K562 (cell line): ENCODE data around the gene ERO1B. TPM values are rescaled to one million over a fixed set of nuclear protein-coding genes. Genes with fewer than 3 reads are reported as not detected.

Experiments
- FOXP1 ChIP-seq: sonication (generic); formaldehyde crosslinking; IDR thresholded peaks from 2 replicates; pipeline ENCODE4 v1.8.0; 2022; ENCODE audit warnings: mild to moderate bottlenecking, missing genetic modification reagents
- HMGXB4 ChIP-seq: sonication (generic); formaldehyde crosslinking; IDR thresholded peaks from 2 replicates; pipeline ENCODE4 v1.8.1; 2023; ENCODE audit warnings: mild to moderate bottlenecking, missing genetic modification reagents
- NKRF ChIP-seq: fragments of 450-650 bp; IDR thresholded peaks from 2 replicates; pipeline ENCODE4 v1.6.1; 2016; ENCODE audit warnings: borderline replicate concordance
- PML ChIP-seq: IDR thresholded peaks from 2 replicates; pipeline ENCODE4 v1.6.1; 2012; ENCODE audit warnings: low read length, inconsistent platforms
- PRPF4 ChIP-seq: fragments of 200-400 bp; formaldehyde crosslinking; IDR thresholded peaks from one replicate; pipeline ENCODE4 v1.6.1; 2017; ENCODE audit warnings: low read length, low read depth, mild to moderate bottlenecking; ENCODE audit not compliant: insufficient read depth, poor library complexity, severe bottlenecking
- SMAD4 ChIP-seq: fragments of 250-450 bp; sonication (Bioruptor Pico); conservative IDR thresholded peaks from 2 replicates; pipeline ENCODE4 v1.8.0; 2021; ENCODE audit warnings: inconsistent platforms, mild to moderate bottlenecking, moderate library complexity
- SRSF9 ChIP-seq: fragments of 200-400 bp; formaldehyde crosslinking; IDR thresholded peaks from 2 replicates; pipeline ENCODE4 v1.6.1; 2017; ENCODE audit warnings: low read depth, low read length, borderline replicate concordance
- YY1 ChIP-seq, 3 experiments: IDR thresholded peaks; 2 replicates each; pipeline ENCODE4 v1.6.1; 2011; ENCODE audit warnings: low read length in 2 of 3, mild to moderate bottlenecking in 2 of 3, moderate library complexity in 2 of 3, borderline replicate concordance in 1 of 3, control low read depth in 1 of 3, low read depth in 1 of 3; ENCODE audit not compliant: insufficient read depth in 3 of 3, insufficient replicate concordance in 2 of 3, control insufficient read depth in 1 of 3, insufficient read length in 1 of 3; ENCODE audit errors: extremely low read depth in 1 of 3
- ZBTB17 ChIP-seq: fragments of 450-650 bp; formaldehyde crosslinking; IDR thresholded peaks from 2 replicates; pipeline ENCODE4 v1.4.0; 2020; ENCODE audit warnings: mild to moderate bottlenecking
- ZNF197 ChIP-seq: fragments of 200-800 bp; sonication (Bioruptor generic); IDR thresholded peaks from 2 replicates; pipeline ENCODE4 v1.6.1; 2016; ENCODE audit warnings: low read depth, missing genetic modification characterization, missing compliant biosample characterization
- polyA plus RNA-seq, 8 experiments: library from polyadenylated mRNA; depleted of rRNA in 4 of 8; stranded (reverse) in 5 of 8; unstranded in 3 of 8; fragments of >200 nt; fragmentation: Nextera tagmentation in 2 of 8; fragmentation: Illumina TruSeq in 1 of 8; extraction: Ambion mirVana in 2 of 8; extraction: Trizol in 1 of 8; gene quantifications; 2 replicates each; pipeline versions ENCODE4 v1.2.1 to v1.2.3, GENCODE V29; 2011 to 2014; ENCODE audit warnings: inconsistent platforms in 1 of 8, missing spikeins in 1 of 8
- total RNA-seq, 7 experiments: library from RNA; depleted of rRNA in 6 of 7; stranded (reverse); fragments of >200 nt in 6 of 7; fragmentation: Illumina TruSeq in 2 of 7; extraction: Trizol in 2 of 7; gene quantifications; 2 replicates each; pipeline versions ENCODE4 v1.2.1 to v1.2.3, GENCODE V29; 2011 to 2021; ENCODE audit warnings: low replicate concordance in 1 of 7
- TF ChIP-seq, protein P1 (sequence below), 2 experiments: fragments of 200-800 bp in 1 of 2; sonication (Bioruptor generic) in 1 of 2; sonication (generic) in 1 of 2; formaldehyde crosslinking in 1 of 2; IDR thresholded peaks in 1 of 2; conservative IDR thresholded peaks in 1 of 2; 2 replicates each; pipeline versions ENCODE4 v1.5.0 to v1.6.1; 2016 to 2020; ENCODE audit warnings: missing compliant biosample characterization in 1 of 2, missing genetic modification characterization in 1 of 2, missing genetic modification reagents in 1 of 2

The ERO1B gene
- total and polyA plus RNA-seq, 9 of the 15 experiments (the other 6 are each of a cell fraction or from before 2014, with no cell fraction given) = 0.59 to 6.4 (median 4.2) TPM

GRCh38 chr1:236281198-236281653 is 532 bp downstream of the ERO1B start (continued):
- TF ChIP-seq, protein P1, sequence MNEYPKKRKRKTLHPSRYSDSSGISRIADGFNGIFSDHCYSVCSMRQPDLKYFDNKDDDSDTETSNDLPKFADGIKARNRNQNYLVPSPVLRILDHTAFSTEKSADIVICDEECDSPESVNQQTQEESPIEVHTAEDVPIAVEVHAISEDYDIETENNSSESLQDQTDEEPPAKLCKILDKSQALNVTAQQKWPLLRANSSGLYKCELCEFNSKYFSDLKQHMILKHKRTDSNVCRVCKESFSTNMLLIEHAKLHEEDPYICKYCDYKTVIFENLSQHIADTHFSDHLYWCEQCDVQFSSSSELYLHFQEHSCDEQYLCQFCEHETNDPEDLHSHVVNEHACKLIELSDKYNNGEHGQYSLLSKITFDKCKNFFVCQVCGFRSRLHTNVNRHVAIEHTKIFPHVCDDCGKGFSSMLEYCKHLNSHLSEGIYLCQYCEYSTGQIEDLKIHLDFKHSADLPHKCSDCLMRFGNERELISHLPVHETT (CRISPR knock-in tag; conservative IDR thresholded peaks at IDR 0.05 in 1 of 2, IDR thresholded peaks at IDR 0.05 in 1 of 2) = 0 out of 4 replicates have a peak, but pooled peaks of 1 of the 2 experiments have one; percentile 11
- TF ChIP-seq ZNF197 (peak; percentile 11; the same call in 1 of the 2 replicates), SRSF9 (no peak), NKRF (no peak), PML (no peak), SMAD4 (CRISPR knock-in tag) (0 out of 2 replicates have a peak, but pooled peaks have one; percentile 70), HMGXB4 (CRISPR knock-in tag) (0 out of 2 replicates have a peak, but pooled peaks have one; percentile 64), ZBTB17 (no peak), PRPF4 (peak; percentile 2), FOXP1 (0 out of 2 replicates have a peak, but pooled peaks have one; percentile 69), YY1 (IDR thresholded peaks at IDR 0.05; ENCODE audit: borderline replicate concordance in 1 of 3, control insufficient read depth in 1 of 3, extremely low read depth in 1 of 3, insufficient read depth in 3 of 3, insufficient read length in 1 of 3, insufficient replicate concordance in 2 of 3, low read depth in 1 of 3, low read length in 2 of 3) (peak in 2 of 3 experiments; percentile 37 to 38)
